ENCODE measurements around the gene PSMB11. TPM values are rescaled to one million over a fixed set of nuclear protein-coding genes. Genes with fewer than 3 reads are reported as not detected.
"Not testable (repeated sequence)": the region's sequence is repeated elsewhere in the genome, so short reads cannot be mapped to it uniquely, and the experiment has no call there.

Gene PSMB11
- total RNA-seq, 1 experiment from 2014 or later: not detected

DNA sequence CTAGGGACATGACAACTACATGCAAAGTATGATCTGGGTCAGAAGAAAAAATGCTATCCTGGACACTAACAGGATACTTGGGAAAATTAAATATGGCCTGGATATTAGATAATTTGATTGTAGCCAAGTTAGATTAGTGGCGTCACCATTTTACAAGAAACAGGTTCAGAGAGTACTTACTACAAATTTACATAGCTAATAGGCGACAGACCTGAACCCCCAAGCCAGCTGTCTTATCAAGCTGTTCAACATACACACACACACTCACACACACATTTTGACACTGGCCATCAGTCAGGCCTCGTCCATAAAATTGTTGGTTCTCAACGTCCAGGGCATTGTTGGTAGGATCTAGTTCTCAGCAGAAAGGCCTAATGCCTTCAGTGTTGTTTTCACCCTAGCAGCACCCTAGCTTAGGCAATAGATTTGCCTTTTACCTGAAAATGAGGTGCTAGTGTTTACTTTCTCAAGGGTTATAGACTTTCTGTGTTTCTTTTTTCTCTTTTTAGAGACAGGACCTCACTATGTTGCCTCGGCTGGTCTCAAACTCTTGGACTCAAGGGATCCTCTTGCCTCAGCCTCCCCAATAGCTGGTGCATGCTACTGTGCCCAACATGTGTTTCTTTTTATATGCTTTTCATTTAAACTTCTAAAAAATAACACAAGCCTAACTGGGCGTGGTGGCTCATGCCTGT is 28.8 kb upstream of the PSMB11 start:
- H3K9me3 ChIP-seq (ENCODE audit: low read length): no peaks in the 10 kb centered on the region
- DNase-seq (no peak), ATAC-seq (no peak)
- peaks cover 4% of the 10 kb centered on the region; the same call in 1 of the 2 replicates for H3K79me2 ChIP-seq (ENCODE audit: low read length)
- H3K9ac ChIP-seq (ENCODE audit: low read length): no peak overlapping the region
- no peaks in the 10 kb centered on the region for H3K36me3 ChIP-seq (ENCODE audit: low read depth, low read length)
- H3K4me1 ChIP-seq (ENCODE audit: insufficient read depth, low read length): peaks cover 17% of the 10 kb centered on the region
- no peaks in the 10 kb centered on the region for H3K9me2 ChIP-seq (replicated peaks; ENCODE audit: low read length)
- TF ChIP-seq EZH2 (IDR thresholded peaks at IDR 0.05; ENCODE audit: low read length, unreplicated experiment) (no peak), EZH2phosphoT487 (IDR thresholded peaks at IDR 0.05; ENCODE audit: borderline replicate concordance, low read length) (no peak)
- TF ChIP-seq, protein P1, sequence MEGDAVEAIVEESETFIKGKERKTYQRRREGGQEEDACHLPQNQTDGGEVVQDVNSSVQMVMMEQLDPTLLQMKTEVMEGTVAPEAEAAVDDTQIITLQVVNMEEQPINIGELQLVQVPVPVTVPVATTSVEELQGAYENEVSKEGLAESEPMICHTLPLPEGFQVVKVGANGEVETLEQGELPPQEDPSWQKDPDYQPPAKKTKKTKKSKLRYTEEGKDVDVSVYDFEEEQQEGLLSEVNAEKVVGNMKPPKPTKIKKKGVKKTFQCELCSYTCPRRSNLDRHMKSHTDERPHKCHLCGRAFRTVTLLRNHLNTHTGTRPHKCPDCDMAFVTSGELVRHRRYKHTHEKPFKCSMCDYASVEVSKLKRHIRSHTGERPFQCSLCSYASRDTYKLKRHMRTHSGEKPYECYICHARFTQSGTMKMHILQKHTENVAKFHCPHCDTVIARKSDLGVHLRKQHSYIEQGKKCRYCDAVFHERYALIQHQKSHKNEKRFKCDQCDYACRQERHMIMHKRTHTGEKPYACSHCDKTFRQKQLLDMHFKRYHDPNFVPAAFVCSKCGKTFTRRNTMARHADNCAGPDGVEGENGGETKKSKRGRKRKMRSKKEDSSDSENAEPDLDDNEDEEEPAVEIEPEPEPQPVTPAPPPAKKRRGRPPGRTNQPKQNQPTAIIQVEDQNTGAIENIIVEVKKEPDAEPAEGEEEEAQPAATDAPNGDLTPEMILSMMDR (conservative IDR thresholded peaks at IDR 0.05; ENCODE audit: low read depth, low read length): no peak
- intact Hi-C loops (cut with micrococcal nuclease): no loop called here
- no peak overlapping the region for H2AFZ ChIP-seq (ENCODE audit: low read length)
- ChIA-PET CTCF (interaction anchor here (0.9 kb wide), 1 partner anchor 27 kb away, joined by 3 read pairs; no protein-coding TSS in a partner anchor), POLR2A (ENCODE audit: unreplicated experiment) (no interaction called here)
- no peaks in the 10 kb centered on the region for H4K20me1 ChIP-seq (ENCODE audit: low read length)
- H3K4me3 ChIP-seq (ENCODE audit: low read length): no peak overlapping the region
- BruUV-seq (replicated peaks): no TSS peak
- no peak overlapping the region for H3K27ac ChIP-seq (ENCODE audit: low read length)
- H3F3A ChIP-seq (ENCODE audit: low read length, unreplicated experiment): no peaks in the 10 kb centered on the region
- H3K27me3 ChIP-seq (ENCODE audit: low read length): no peaks in the 10 kb centered on the region
- H3K4me2 ChIP-seq (ENCODE audit: low read length): no peak overlapping the region

DNA sequence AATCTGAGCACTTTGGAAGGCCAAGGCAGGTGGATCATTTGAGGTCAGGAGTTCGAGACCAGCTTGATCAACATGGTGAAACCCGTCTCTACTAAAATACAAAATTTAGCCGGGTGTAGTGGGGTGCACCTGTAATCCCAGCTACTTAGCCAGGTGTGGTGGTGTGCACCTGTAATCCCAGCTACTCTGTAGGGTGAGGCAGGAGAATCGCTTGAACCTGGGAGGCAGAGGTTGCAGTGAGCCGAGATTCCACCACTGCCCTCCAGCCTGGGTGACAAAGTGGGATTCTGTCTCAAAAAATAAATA is 28.3 kb upstream of the PSMB11 start:
- peaks cover 12% of the 10 kb centered on the region for H3K4me1 ChIP-seq (ENCODE audit: insufficient read depth, low read length)
- H3K9me2 ChIP-seq (replicated peaks; ENCODE audit: low read length); H3K27ac ChIP-seq (ENCODE audit: low read length); CTCF ChIA-PET; H3K9me3 ChIP-seq (ENCODE audit: low read length); H3K79me2 ChIP-seq (ENCODE audit: low read length); ATAC-seq; H3F3A ChIP-seq (ENCODE audit: low read length, unreplicated experiment); H3K27me3 ChIP-seq (ENCODE audit: low read length); H3K9ac ChIP-seq (ENCODE audit: low read length); BruUV-seq (replicated peaks); H3K4me2 ChIP-seq (ENCODE audit: low read length); H3K36me3 ChIP-seq (ENCODE audit: low read depth, low read length); intact Hi-C loops (cut with micrococcal nuclease); H4K20me1 ChIP-seq (ENCODE audit: low read length); POLR2A ChIA-PET (ENCODE audit: unreplicated experiment); H2AFZ ChIP-seq (ENCODE audit: low read length); DNase-seq; H3K4me3 ChIP-seq (ENCODE audit: low read length): not testable (repeated sequence)

DNA sequence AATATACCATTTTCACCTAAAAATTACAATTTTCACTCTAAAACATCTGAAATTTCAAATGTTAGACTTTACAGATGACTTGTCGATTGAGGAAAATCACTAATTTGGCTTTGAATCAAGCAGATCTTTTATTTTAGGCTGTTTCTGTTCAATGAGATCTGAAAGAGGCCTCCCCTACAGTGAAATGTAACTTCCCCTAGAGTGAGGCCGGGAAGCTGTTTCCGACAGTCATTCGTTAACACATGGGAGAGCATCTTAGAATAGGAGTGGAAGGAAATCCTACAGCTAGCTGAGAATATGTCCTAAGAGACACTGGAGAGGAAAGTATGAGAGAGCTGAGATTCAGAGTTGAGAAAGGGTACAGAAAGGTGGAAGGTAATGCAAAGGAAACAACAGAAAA is 26.4 kb upstream of the PSMB11 start:
- no peaks in the 10 kb centered on the region for H3K36me3 ChIP-seq (ENCODE audit: low read depth, low read length)
- intact Hi-C loops (cut with micrococcal nuclease): no loop called here
- H3K79me2 ChIP-seq (ENCODE audit: low read length): no peaks in the 10 kb centered on the region
- no peaks in the 10 kb centered on the region for H3K4me1 ChIP-seq (ENCODE audit: insufficient read depth, low read length)
- H3K4me3 ChIP-seq (ENCODE audit: low read length): no peak overlapping the region
- ChIA-PET POLR2A (ENCODE audit: unreplicated experiment) (no interaction called here), CTCF (no interaction called here)
- no peaks in the 10 kb centered on the region for H3K9me2 ChIP-seq (replicated peaks; ENCODE audit: low read length)
- H3K4me2 ChIP-seq (ENCODE audit: low read length): no peak overlapping the region
- H3K27ac ChIP-seq (ENCODE audit: low read length): no peak overlapping the region
- H3K27me3 ChIP-seq (ENCODE audit: low read length): no peaks in the 10 kb centered on the region
- TF ChIP-seq EZH2 (IDR thresholded peaks at IDR 0.05; ENCODE audit: low read length, unreplicated experiment) (no peak), EZH2phosphoT487 (IDR thresholded peaks at IDR 0.05; ENCODE audit: borderline replicate concordance, low read length) (no peak)
- TF ChIP-seq, protein P1 (conservative IDR thresholded peaks at IDR 0.05; ENCODE audit: low read depth, low read length): no peak
- no peak for DNase-seq
- no peak for ATAC-seq
- H4K20me1 ChIP-seq (ENCODE audit: low read length): no peaks in the 10 kb centered on the region
- H3F3A ChIP-seq (ENCODE audit: low read length, unreplicated experiment): no peaks in the 10 kb centered on the region
- H3K9me3 ChIP-seq (ENCODE audit: low read length): no peaks in the 10 kb centered on the region
- no TSS peak for BruUV-seq (replicated peaks)
- H3K9ac ChIP-seq (ENCODE audit: low read length): no peak overlapping the region
- no peak overlapping the region for H2AFZ ChIP-seq (ENCODE audit: low read length)

All from PC-3 (cell line).